K562 (cell line): ENCODE measurements around the gene FAM78A. TPM values are rescaled to one million over a fixed set of nuclear protein-coding genes. Genes with fewer than 3 reads are reported as not detected.

Experiments used
- ATF7 ChIP-seq: fragments of 450-650 bp; IDR thresholded peaks from 2 replicates; pipeline ENCODE4 v1.7.1; 2014; ENCODE audit warnings: mild to moderate bottlenecking, moderate library complexity
- BRF1 ChIP-seq: IDR thresholded peaks from 3 replicates; pipeline ENCODE4 v1.6.1; 2011; ENCODE audit warnings: borderline replicate concordance, mild to moderate bottlenecking; ENCODE audit not compliant: insufficient read length; ENCODE audit errors: extremely low read depth
- FOSL1 ChIP-seq: fragments of 200-800 bp; sonication (Bioruptor generic); conservative IDR thresholded peaks from 2 replicates; pipeline ENCODE4 v1.6.1; 2016; ENCODE audit warnings: missing genetic modification characterization, missing compliant biosample characterization
- FOXK2 ChIP-seq, 2 experiments: fragments of 450-650 bp; IDR thresholded peaks in 1 of 2; conservative IDR thresholded peaks in 1 of 2; 2 replicates each; pipeline ENCODE4 v1.6.1; 2016; ENCODE audit warnings: low read depth in 2 of 2, mild to moderate bottlenecking in 1 of 2
- IRF9 ChIP-seq: fragments of 450-650 bp; IDR thresholded peaks from 2 replicates; pipeline ENCODE4 v1.6.1; 2016; ENCODE audit warnings: missing biosample characterization, missing genetic modification characterization
- KAT2B ChIP-seq: IDR thresholded peaks from one replicate; pipeline ENCODE4 v1.6.1; 2012; ENCODE audit warnings: low read depth, mild to moderate bottlenecking, control low read depth, inconsistent platforms, low read length, moderate library complexity
- MAX ChIP-seq: sonication (generic); formaldehyde crosslinking; IDR thresholded peaks from 2 replicates; pipeline ENCODE4 v1.9.0; 2022; ENCODE audit warnings: mild to moderate bottlenecking, missing genetic modification reagents
- MEF2D ChIP-seq: conservative IDR thresholded peaks from 2 replicates; pipeline ENCODE4 v1.6.1; 2016; ENCODE audit warnings: low read depth, missing genetic modification characterization, missing compliant biosample characterization
- PRDM10 ChIP-seq: fragments of 450-650 bp; IDR thresholded peaks from 2 replicates; pipeline ENCODE4 v1.6.1; 2018; ENCODE audit not compliant: partially characterized antibody
- RB1 ChIP-seq: fragments of 450-650 bp; IDR thresholded peaks from 2 replicates; pipeline ENCODE4 v1.6.1; 2017; ENCODE audit warnings: low read depth, mild to moderate bottlenecking
- RCOR1 ChIP-seq, 2 experiments: IDR thresholded peaks; 2 replicates each; pipeline ENCODE4 v1.6.1; 2012; ENCODE audit warnings: low read depth in 2 of 2, low read length in 2 of 2, borderline replicate concordance in 1 of 2, improper control_type of control experiment in 1 of 2
- ZBED1 ChIP-seq: IDR thresholded peaks from 2 replicates; pipeline ENCODE4 v1.6.1; 2014
- ZBTB17 ChIP-seq: fragments of 450-650 bp; formaldehyde crosslinking; IDR thresholded peaks from 2 replicates; pipeline ENCODE4 v1.4.0; 2020; ENCODE audit warnings: mild to moderate bottlenecking
- polyA plus RNA-seq, 8 experiments: library from polyadenylated mRNA; depleted of rRNA in 4 of 8; stranded (reverse) in 5 of 8; unstranded in 3 of 8; fragments of >200 nt; fragmentation: Nextera tagmentation in 2 of 8; fragmentation: Illumina TruSeq in 1 of 8; extraction: Ambion mirVana in 2 of 8; extraction: Trizol in 1 of 8; gene quantifications; 2 replicates each; pipeline versions ENCODE4 v1.2.1 to v1.2.3, GENCODE V29; 2011 to 2014; ENCODE audit warnings: inconsistent platforms in 1 of 8, missing spikeins in 1 of 8
- total RNA-seq, 7 experiments: library from RNA; depleted of rRNA in 6 of 7; stranded (reverse); fragments of >200 nt in 6 of 7; fragmentation: Illumina TruSeq in 2 of 7; extraction: Trizol in 2 of 7; gene quantifications; 2 replicates each; pipeline versions ENCODE4 v1.2.1 to v1.2.3, GENCODE V29; 2011 to 2021; ENCODE audit warnings: low replicate concordance in 1 of 7
- TF ChIP-seq, protein P1 (sequence below): fragments of 450-650 bp; IDR thresholded peaks from 2 replicates; pipeline ENCODE4 v1.6.1; 2017; ENCODE audit warnings: antibody characterized with exemption, mild to moderate bottlenecking
- TF ChIP-seq, protein P2 (sequence below), 2 experiments: fragments of 450-650 bp; conservative IDR thresholded peaks; 2 replicates each; pipeline ENCODE4 v1.6.1; 2017; ENCODE audit warnings: mild to moderate bottlenecking in 2 of 2, moderate library complexity in 2 of 2

FAM78A gene
- total and polyA plus RNA-seq, 9 of the 15 experiments (the other 6 are each of a cell fraction or from before 2014, with no cell fraction given) = 0.56 to 103 (median 55.2) TPM

DNA sequence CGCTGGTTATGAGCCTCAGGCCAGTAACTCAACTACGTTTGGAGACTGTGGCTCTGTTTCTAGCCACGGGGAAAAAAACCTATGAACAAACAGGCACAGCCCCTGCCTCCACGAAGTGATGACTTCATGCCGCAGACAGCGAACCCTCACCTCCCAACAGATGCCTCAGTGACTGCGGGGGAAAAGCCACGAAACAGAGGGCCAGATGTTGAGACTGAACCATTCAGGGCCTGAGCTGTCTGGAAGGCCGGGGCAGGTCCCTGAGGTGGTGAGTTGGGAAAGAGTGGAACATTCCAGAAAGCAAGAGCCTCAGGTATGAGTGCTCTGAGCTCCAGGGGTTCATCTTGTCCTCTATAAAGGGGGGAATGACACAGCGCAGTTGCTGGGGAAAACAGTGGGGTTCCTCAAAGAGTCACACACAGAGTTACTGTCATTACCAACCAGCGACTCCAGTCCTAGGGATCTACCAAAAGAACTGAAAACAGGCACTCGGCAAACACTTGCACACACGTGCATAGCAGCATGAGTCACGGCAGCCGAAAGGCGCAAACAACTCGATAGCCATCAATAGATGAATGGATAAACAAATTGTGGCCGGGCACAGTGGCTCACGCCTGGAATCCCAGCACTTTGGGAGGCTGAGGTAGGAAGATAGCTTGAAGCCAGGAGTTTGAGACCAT is 28.5 kb upstream of the FAM78A start (continued):
- TF ChIP-seq, protein P1, sequence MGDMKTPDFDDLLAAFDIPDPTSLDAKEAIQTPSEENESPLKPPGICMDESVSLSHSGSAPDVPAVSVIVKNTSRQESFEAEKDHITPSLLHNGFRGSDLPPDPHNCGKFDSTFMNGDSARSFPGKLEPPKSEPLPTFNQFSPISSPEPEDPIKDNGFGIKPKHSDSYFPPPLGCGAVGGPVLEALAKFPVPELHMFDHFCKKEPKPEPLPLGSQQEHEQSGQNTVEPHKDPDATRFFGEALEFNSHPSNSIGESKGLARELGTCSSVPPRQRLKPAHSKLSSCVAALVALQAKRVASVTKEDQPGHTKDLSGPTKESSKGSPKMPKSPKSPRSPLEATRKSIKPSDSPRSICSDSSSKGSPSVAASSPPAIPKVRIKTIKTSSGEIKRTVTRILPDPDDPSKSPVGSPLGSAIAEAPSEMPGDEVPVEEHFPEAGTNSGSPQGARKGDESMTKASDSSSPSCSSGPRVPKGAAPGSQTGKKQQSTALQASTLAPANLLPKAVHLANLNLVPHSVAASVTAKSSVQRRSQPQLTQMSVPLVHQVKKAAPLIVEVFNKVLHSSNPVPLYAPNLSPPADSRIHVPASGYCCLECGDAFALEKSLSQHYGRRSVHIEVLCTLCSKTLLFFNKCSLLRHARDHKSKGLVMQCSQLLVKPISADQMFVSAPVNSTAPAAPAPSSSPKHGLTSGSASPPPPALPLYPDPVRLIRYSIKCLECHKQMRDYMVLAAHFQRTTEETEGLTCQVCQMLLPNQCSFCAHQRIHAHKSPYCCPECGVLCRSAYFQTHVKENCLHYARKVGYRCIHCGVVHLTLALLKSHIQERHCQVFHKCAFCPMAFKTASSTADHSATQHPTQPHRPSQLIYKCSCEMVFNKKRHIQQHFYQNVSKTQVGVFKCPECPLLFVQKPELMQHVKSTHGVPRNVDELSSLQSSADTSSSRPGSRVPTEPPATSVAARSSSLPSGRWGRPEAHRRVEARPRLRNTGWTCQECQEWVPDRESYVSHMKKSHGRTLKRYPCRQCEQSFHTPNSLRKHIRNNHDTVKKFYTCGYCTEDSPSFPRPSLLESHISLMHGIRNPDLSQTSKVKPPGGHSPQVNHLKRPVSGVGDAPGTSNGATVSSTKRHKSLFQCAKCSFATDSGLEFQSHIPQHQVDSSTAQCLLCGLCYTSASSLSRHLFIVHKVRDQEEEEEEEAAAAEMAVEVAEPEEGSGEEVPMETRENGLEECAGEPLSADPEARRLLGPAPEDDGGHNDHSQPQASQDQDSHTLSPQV = peak; percentile 51; the same call in 1 of the 2 replicates
- TF ChIP-seq PRDM10 (peak; percentile 89), FOSL1 (tag) (peak; percentile 89), FOXK2 (conservative IDR thresholded peaks at IDR 0.05 in 1 of 2, IDR thresholded peaks at IDR 0.05 in 1 of 2; ENCODE audit: low read depth in 2 of 2) (peak in 1 of 2 experiments; percentile 29; a peak in 1 of 4 replicates), IRF9 (tag) (no peak), MEF2D (tag) (0 out of 2 replicates have a peak, but pooled peaks have one; percentile 40), BRF1 (no peak), KAT2B (no peak), RB1 (no peak), MAX (peak; percentile 27; the same call in 1 of the 2 replicates), ATF7 (peak; percentile 25; the same call in 1 of the 2 replicates), RCOR1 (IDR thresholded peaks at IDR 0.05; ENCODE audit: borderline replicate concordance in 1 of 2, low read depth in 2 of 2, low read length in 2 of 2) (peak in 1 of 2 experiments; percentile 44; a peak in 1 of 4 replicates), ZBED1 (no peak), ZBTB17 (CRISPR knock-in tag) (no peak)
- TF ChIP-seq, protein P2, sequence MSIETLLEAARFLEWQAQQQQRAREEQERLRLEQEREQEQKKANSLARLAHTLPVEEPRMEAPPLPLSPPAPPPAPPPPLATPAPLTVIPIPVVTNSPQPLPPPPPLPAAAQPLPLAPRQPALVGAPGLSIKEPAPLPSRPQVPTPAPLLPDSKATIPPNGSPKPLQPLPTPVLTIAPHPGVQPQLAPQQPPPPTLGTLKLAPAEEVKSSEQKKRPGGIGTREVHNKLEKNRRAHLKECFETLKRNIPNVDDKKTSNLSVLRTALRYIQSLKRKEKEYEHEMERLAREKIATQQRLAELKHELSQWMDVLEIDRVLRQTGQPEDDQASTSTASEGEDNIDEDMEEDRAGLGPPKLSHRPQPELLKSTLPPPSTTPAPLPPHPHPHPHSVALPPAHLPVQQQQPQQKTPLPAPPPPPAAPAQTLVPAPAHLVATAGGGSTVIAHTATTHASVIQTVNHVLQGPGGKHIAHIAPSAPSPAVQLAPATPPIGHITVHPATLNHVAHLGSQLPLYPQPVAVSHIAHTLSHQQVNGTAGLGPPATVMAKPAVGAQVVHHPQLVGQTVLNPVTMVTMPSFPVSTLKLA (conservative IDR thresholded peaks at IDR 0.05) = peak in 1 of 2 experiments; percentile 52; a peak in 1 of 4 replicates
